GM19467 (cell line): ENCODE measurements around the gene RPTOR.
A peak's percentile ranks its signal among the peaks of the same experiment; 100 is the strongest.
"Not testable (repeated sequence)": the region's sequence is repeated elsewhere in the genome, so short reads cannot be mapped to it uniquely, and the experiment has no call there.

ENCODE experiments used
- ATAC-seq: cut with Tn5 transposase; IDR thresholded peaks from one replicate; pipeline ENCODE4 v1.9.1; 2021; ENCODE audit warnings: mild to moderate bottlenecking, moderate library complexity; ENCODE audit not compliant: unreplicated experiment

RPTOR gene

GRCh38 chr17:80552523-80552922 lies 7.9 kb downstream of the RPTOR start:
- no peak for ATAC-seq

GRCh38 chr17:80555266-80555665 lies 10.6 kb downstream of the RPTOR start:
- ATAC-seq: no peak

- ATAC-seq: no peak
Measured at GRCh38 chr17:80558046-80558445, 13.4 kb downstream of the RPTOR start.

GRCh38 chr17:80559825-80560251 lies 15.2 kb downstream of the RPTOR start:
- no peak for ATAC-seq

- no peak for ATAC-seq
Measured at GRCh38 chr17:80561541-80562114, 17.0 kb downstream of the RPTOR start.

GRCh38 chr17:80564545-80564944 lies 19.9 kb downstream of the RPTOR start:
- no peak for ATAC-seq

- ATAC-seq: no peak
Measured at GRCh38 chr17:80565343-80566053, 20.9 kb downstream of the RPTOR start.

- no peak for ATAC-seq
Measured at GRCh38 chr17:80566054-80566400, 21.4 kb downstream of the RPTOR start.

GRCh38 chr17:80568246-80568645 lies 23.6 kb downstream of the RPTOR start:
- ATAC-seq: no peak

- no peak for ATAC-seq
Measured at GRCh38 chr17:80569924-80570323, 25.3 kb downstream of the RPTOR start.

- ATAC-seq: no peak
Measured at GRCh38 chr17:80573701-80574100, 29.1 kb downstream of the RPTOR start.

- no peak for ATAC-seq
Measured at GRCh38 chr17:80574496-80574895, 29.9 kb downstream of the RPTOR start.

GRCh38 chr17:80575057-80575875 lies 30.6 kb downstream of the RPTOR start:
- peak; percentile 84 for ATAC-seq

GRCh38 chr17:80577876-80578570 lies 33.4 kb downstream of the RPTOR start:
- no peak for ATAC-seq

- ATAC-seq: not testable (repeated sequence)
Measured at GRCh38 chr17:80578668-80579388, 34.2 kb downstream of the RPTOR start.

GRCh38 chr17:80582165-80582564 lies 37.5 kb downstream of the RPTOR start:
- no peak for ATAC-seq

GRCh38 chr17:80584176-80584905 lies 39.7 kb downstream of the RPTOR start:
- no peak for ATAC-seq

- ATAC-seq: no peak
Measured at GRCh38 chr17:80585890-80586845, 41.5 kb downstream of the RPTOR start.

- no peak for ATAC-seq
Measured at GRCh38 chr17:80586846-80587228, 42.2 kb downstream of the RPTOR start.
